HG03378 (cell line): ENCODE data around the gene UCKL1.
"Not testable (repeated sequence)": the region's sequence is repeated elsewhere in the genome, so short reads cannot be mapped to it uniquely, and the experiment has no call there.

Source experiments
- ATAC-seq: cut with Tn5 transposase; IDR thresholded peaks from one replicate; pipeline ENCODE4 v1.9.1; 2021; ENCODE audit warnings: mild to moderate bottlenecking, moderate library complexity; ENCODE audit not compliant: unreplicated experiment

The UCKL1 gene

GRCh38 chr20:63945031-63945658, 11.1 kb downstream of the UCKL1 start:
- no peak for ATAC-seq

- no peak for ATAC-seq
Observed at GRCh38 chr20:63944078-63944941, 11.9 kb downstream of the UCKL1 start.

DNA sequence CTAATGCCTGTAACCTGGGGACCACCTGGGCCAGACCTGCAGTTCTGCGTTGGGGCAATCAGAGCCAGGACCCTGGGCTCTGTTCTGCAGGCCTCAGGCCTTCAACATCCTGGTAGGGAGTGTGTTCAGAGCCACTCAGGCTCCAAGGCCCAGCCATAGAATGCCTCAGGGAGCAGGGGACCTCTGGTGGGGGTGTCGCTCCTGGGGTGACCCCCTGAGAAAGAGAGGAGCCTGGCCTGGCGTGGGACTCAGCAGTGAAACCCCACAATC, 12.5 kb downstream of the UCKL1 start:
- ATAC-seq, result no peak

DNA sequence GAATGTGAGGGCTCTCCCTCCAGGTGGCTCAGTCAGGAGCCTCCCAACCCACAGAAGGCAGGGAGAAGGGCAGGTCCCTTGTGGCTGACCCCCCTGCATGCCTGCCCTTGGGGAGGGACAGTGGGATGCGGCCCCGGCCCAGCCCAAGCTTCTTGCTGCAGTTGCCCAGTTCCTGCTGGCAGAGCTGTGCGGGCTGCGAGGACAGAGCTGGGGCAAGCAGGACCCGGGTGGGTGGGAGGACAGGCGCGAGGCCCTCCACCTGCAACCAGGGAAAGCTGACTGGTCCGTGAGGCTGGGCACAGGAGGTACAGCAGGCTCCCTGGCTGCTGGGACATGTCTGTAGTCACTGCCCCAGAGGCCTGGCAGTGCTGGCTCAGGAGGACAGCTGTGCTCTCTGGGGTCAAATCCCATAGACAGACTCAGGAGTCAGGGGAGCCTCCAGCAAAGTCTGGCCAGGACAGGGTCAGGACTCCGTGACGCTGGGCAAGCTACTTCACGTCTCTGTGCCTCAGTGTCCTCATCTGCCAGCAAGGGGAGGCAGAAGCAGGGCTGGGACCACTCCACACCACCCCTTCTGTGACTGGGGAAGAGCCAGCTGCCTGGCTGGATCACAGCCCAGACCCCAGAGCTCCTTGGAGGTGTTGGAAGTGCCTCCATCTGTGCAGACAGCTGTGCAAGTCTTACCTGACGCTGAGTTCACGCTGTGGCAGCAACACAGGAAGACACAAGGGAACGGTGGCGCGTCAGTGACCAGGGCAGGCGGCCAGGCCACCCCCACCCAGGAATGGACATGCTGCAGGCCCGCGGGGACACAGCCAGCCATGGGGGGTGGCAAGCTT, 13.0 kb downstream of the UCKL1 start:
- no peak for ATAC-seq

DNA sequence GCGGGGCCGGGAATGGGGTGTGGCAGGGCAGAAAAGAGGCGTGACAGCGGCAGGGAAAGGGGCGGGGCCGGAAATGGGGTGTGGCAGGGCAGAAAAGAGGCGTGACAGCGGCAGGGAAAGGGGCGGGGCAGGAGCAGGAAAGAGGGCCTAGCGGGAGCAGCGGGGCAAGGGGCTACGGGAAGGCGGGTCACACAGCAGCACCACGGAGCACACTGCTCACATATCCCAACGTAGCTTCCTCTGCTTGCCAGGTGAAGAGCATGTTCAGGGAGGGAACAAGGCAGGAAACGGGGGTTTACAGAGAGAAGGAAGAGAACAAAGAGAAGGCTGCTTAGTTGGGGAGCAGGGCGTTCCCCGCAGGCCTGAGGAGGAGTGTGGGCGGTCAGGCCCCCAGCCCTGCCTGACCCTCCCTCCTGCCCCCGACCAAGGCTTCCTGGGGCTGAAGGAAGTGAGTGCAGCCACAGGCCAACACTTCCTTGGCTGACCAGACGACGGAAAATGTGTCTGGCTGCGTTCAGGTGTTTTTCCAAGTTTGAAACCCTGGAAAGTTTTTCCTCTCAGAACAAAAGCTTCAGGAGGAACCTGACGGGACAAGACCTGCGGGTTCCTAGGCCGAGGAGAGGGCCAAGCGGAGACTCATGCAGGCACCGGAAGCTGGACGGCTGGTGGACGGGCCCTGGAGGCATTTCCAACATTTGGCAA, 13.8 kb downstream of the UCKL1 start:
- no peak for ATAC-seq

GRCh38 chr20:63941282-63942081, 14.7 kb downstream of the UCKL1 start:
- no peak for ATAC-seq

GRCh38 chr20:63940472-63941266, 15.5 kb downstream of the UCKL1 start:
- ATAC-seq, result no peak

GRCh38 chr20:63940071-63940471, 16.1 kb downstream of the UCKL1 start:
- no peak for ATAC-seq

DNA sequence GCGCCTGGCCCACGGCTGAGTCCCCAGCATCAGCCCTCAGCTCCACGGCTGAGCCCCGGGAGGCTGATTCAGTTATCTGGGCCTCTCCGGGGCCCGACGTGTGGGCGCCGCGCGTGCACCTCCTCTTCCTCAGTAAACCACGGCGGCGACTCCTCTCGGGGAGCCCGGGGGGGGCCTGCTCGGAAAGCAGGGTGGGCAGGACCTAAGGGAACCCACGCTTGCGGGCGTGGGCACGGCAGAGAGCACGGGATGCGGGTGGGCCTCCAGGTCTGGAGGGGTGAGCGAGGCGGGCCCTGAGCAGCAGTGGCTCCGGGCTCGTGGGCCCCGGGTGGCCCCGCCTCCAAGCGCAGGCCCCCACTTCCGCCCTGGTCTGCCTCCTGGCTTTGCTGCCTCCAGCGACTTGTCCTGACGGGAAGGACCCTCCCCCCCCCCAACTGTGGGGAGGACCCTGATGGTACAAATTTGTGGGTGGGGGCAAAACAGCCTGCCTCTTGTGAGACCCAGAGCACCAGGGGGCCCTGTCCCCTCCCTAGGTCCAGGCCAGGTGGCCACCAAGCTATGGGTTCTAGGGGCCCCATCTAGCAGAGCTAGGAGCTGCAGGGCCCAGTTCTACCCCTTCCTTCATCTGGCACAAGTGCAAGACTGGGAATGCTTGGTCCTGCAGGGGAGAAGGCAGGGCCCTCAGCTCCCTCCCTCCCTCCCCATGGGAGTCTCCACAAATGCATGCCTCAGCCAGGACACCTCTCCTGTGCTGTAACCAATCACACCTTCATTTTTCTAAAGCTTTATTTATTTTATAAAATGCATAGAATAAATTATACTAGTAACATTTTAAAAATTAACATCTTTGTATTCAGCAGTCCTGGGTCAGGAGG, 16.9 kb downstream of the UCKL1 start:
- no peak for ATAC-seq

- no peak for ATAC-seq
Observed at GRCh38 chr20:63937596-63937995, 18.6 kb downstream of the UCKL1 start.

- no peak for ATAC-seq
Observed at GRCh38 chr20:63935447-63935846, 20.8 kb downstream of the UCKL1 start.

DNA sequence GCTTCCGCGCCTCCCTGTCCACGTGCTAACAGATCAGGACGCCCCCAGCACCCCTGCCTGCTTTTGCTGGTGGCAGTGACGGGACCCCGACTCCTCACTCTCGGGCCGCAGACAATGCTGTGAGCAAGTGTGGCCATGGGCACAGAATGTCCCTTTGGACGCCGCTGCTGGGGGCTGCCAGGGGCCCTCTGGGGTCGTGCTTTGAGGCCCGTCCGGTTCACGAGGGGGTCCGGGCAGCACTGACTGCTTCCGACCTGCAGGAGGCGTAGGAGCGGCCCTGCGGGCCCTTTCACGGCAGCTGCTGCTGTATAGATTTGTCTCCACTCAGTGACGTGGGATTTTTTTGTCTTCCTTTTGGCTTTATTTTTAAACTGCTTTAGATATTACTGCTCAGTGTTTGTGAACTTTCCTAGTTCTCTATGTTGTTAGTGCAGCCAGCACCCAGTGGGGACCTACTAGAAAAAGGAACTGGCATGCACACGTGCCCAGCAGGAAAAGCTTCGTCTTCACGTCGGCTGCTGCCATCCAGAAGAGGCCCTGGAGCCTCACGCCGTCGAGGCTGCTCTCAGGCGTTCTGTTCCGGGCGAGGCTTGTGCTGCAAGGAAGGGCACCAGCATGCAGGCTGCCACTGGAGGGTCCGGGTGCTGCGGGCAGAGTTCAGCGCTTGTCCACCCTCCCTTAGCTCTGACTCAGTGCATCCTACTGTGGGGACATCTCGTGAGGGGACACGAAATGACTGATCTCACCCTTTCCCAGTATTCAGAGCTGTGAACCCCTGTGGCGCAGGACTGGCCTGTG, 21.7 kb downstream of the UCKL1 start:
- no peak for ATAC-seq

DNA sequence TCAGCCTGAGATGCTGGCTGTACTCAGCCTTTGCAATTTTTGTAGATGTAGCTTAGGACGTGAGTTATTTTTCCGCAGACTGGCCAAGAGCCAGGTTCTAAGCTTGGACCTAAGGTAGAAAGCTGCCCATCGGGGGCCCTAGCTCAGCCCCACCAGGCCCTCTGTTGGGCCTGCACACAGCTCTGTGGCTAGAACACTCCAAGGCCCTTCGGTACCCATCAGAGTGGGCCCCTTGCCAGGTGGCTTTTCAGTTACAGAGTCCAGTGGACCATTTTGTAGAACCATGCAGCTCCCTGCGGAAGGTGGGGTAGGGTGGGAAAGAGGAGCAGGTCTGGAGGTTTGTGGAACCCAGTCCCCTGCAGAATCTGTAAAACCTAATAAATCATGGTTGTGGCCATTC, 22.6 kb downstream of the UCKL1 start:
- ATAC-seq, result no peak

DNA sequence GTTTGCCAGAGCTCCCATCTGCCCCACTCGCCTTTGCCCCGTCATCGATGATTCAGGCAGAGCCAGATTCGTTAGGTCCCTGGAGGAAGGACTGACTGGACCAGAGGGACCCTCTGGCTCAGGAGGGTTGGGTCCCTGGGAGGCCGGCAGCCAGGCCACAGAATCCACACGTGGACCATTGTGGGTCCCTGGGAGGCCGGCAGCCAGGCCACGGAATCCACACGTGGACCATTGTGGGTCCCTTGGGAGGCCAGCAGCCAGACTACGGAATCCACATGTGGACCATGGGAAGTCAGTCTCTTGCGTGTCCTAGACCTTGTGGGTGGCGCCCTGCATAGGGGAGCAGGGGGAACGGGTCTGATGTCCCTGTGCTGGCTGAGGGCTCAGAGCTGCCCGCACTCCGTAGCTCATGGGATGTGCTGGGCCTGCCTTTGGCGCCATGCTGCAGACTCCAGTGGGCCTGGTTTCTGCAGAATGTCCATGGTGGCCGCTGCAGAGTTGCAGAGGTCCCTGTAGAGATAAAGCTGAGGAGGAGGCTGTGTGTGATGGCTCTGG, 23.5 kb downstream of the UCKL1 start:
- no peak for ATAC-seq

GRCh38 chr20:63931735-63932134, 24.5 kb downstream of the UCKL1 start:
- no peak for ATAC-seq

GRCh38 chr20:63930971-63931553, 25.2 kb downstream of the UCKL1 start:
- no peak for ATAC-seq

DNA sequence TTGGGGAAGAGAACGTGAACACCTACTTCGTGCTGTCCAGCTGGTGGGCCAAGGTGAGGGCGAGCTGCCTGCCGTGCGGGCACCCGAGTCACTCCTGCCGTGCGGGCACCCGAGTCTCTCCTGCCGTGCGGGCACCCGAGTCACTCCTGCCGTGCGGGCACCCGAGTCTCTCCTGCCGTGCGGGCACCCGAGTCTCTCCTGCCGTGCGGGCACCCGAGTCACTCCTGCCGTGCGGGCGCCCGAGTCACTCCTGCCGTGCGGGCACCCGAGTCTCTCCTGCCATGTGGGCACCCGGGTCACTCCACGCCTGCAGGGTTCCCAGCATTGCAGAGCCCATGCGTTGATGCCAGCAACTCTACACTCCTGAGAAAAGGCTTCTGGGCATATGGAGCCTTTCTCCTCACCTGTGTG, 26.7 kb downstream of the UCKL1 start:
- ATAC-seq, result not testable (repeated sequence)
